Astrocyte (in vitro differentiated cells and primary cell): Measurements from ENCODE around the gene EIF2A. TPM values are rescaled to one million over a fixed set of nuclear protein-coding genes. Genes with fewer than 3 reads are reported as not detected.

Source experiments
- DNase-seq: peaks from one replicate; pipeline ENCODE4 v3.0.0-alpha.2; 2010; ENCODE audit warnings: low read depth
- FAIRE-seq: peaks from 2 replicates; lab custom pipeline; 2011; peaks lifted over from hg19 to GRCh38; lab: Jason Lieb, UNC
- H2AFZ ChIP-seq: 2 replicates; pipeline ENCODE4 v1.6.0; 2012; ENCODE audit warnings: low read depth, low read length, inconsistent platforms
- H3K27ac ChIP-seq: 2 replicates; pipeline ENCODE4 v1.5.1; 2011; ENCODE audit warnings: low read depth, low read length, inconsistent platforms
- H3K27me3 ChIP-seq: 2 replicates; pipeline ENCODE4 v1.6.0; 2011; ENCODE audit warnings: low read length, inconsistent platforms; ENCODE audit not compliant: insufficient read depth
- H3K36me3 ChIP-seq: 2 replicates; pipeline ENCODE4 v1.5.1; 2011; ENCODE audit warnings: low read length, inconsistent platforms; ENCODE audit not compliant: insufficient read depth
- H3K4me1 ChIP-seq: 2 replicates; pipeline ENCODE4 v1.5.1; 2011; ENCODE audit warnings: low read length, inconsistent platforms; ENCODE audit not compliant: insufficient read depth
- H3K4me2 ChIP-seq: 2 replicates; pipeline ENCODE4 v1.6.0; 2012; ENCODE audit warnings: low read length, inconsistent platforms
- H3K4me3 ChIP-seq: 2 replicates; pipeline ENCODE4 v1.5.1; 2011; ENCODE audit warnings: low read depth, mild to moderate bottlenecking, low read length, inconsistent platforms; ENCODE audit not compliant: insufficient read depth
- H3K79me2 ChIP-seq: 2 replicates; pipeline ENCODE4 v1.6.0; 2012; ENCODE audit warnings: mild to moderate bottlenecking, low read length, inconsistent platforms; ENCODE audit not compliant: insufficient read depth
- H3K9ac ChIP-seq: 2 replicates; pipeline ENCODE4 v1.6.0; 2012; ENCODE audit warnings: mild to moderate bottlenecking, low read length, inconsistent platforms
- H3K9me3 ChIP-seq: 2 replicates; pipeline ENCODE4 v1.5.1; 2012; ENCODE audit warnings: low read depth, mild to moderate bottlenecking, low read length, inconsistent platforms; ENCODE audit not compliant: insufficient read depth
- H4K20me1 ChIP-seq: 2 replicates; pipeline ENCODE4 v1.6.0; 2012; ENCODE audit warnings: low read length, inconsistent platforms; ENCODE audit not compliant: insufficient read depth
- H3K27ac Mint-ChIP-seq: one replicate; pipeline ENCODE4 v1.8.0; 2021; ENCODE audit warnings: mild to moderate bottlenecking, mixed read lengths; ENCODE audit not compliant: unreplicated experiment
- H3K27me3 Mint-ChIP-seq: one replicate; pipeline ENCODE4 v1.8.0; 2021; ENCODE audit warnings: low read depth, mixed read lengths; ENCODE audit not compliant: unreplicated experiment
- H3K36me3 Mint-ChIP-seq: one replicate; pipeline ENCODE4 v1.8.0; 2021; ENCODE audit warnings: low read depth, mixed read lengths; ENCODE audit not compliant: unreplicated experiment
- H3K4me1 Mint-ChIP-seq: one replicate; pipeline ENCODE4 v1.8.0; 2021; ENCODE audit warnings: low read depth, mixed read lengths; ENCODE audit not compliant: unreplicated experiment
- H3K4me3 Mint-ChIP-seq: one replicate; pipeline ENCODE4 v1.8.0; 2021; ENCODE audit warnings: mild to moderate bottlenecking, moderate library complexity, mixed read lengths; ENCODE audit not compliant: unreplicated experiment
- H3K9me3 Mint-ChIP-seq: one replicate; pipeline ENCODE4 v1.8.0; 2021; ENCODE audit warnings: mild to moderate bottlenecking, mixed read lengths; ENCODE audit not compliant: unreplicated experiment
- EZH2 ChIP-seq: IDR thresholded peaks from 2 replicates; pipeline ENCODE4 v1.6.1; 2012; ENCODE audit warnings: mild to moderate bottlenecking, low read length, inconsistent platforms; ENCODE audit not compliant: insufficient read depth
- total RNA-seq: library from RNA; stranded (reverse); gene quantifications from 2 replicates; pipeline ENCODE4 v1.2.1, GENCODE V29; 2021
- TF ChIP-seq, protein P1 (sequence below): IDR thresholded peaks from 2 replicates; pipeline ENCODE4 v1.5.1; 2011; ENCODE audit warnings: low read depth, mild to moderate bottlenecking, inconsistent platforms, low read length, moderate library complexity; ENCODE audit not compliant: insufficient read depth

EIF2A gene
- total RNA-seq, 1 donor from 2014 or later, result 64.2 TPM

DNA sequence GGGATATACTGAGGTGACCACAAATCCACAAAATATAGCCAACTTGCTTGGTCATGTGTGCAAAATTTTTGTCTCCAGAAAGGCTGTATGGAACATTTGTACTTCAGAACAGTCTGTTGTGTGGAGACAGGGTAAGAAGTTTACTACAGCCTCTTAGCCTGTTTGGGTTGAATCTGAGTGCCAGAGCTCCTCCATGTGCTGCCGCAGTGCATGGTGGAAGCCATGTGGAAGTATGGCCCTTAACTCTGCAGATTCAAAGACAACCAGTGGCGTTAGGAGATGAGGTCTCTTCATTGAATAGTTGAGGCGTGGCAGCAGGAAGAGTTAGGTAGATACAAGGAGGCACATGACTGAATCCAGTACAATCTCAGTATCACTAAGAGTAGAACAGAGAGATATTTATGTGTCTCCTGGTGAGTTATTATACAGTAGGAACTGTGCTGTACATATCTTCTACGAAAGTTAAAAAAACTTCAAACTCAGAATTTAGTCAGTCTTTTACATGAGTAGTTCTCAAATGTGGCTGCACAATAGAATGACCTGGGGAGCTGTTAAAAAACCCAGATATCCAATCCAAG is 9.4 kb downstream of the EIF2A start:
- Mint-ChIP-seq H3K36me3 (peaks cover 9% of the 10 kb centered on the region), H3K4me3 (no peak overlapping the region), H3K4me1 (no peaks in the 10 kb centered on the region), H3K9me3 (no peaks in the 10 kb centered on the region), H3K27me3 (no peaks in the 10 kb centered on the region), H3K27ac (no peak overlapping the region)
- Histone ChIP-seq H2AFZ (no peak overlapping the region), H3K9ac (no peak overlapping the region), H4K20me1 (peaks cover 16% of the 10 kb centered on the region), H3K4me1 (no peaks in the 10 kb centered on the region), H3K27ac (no peak overlapping the region), H3K9me3 (no peaks in the 10 kb centered on the region), H3K27me3 (no peaks in the 10 kb centered on the region), H3K4me3 (no peak overlapping the region), H3K79me2 (peaks cover 86% of the 10 kb centered on the region), H3K36me3 (peaks cover 32% of the 10 kb centered on the region), H3K4me2 (no peak overlapping the region)
- TF ChIP-seq, protein P1, sequence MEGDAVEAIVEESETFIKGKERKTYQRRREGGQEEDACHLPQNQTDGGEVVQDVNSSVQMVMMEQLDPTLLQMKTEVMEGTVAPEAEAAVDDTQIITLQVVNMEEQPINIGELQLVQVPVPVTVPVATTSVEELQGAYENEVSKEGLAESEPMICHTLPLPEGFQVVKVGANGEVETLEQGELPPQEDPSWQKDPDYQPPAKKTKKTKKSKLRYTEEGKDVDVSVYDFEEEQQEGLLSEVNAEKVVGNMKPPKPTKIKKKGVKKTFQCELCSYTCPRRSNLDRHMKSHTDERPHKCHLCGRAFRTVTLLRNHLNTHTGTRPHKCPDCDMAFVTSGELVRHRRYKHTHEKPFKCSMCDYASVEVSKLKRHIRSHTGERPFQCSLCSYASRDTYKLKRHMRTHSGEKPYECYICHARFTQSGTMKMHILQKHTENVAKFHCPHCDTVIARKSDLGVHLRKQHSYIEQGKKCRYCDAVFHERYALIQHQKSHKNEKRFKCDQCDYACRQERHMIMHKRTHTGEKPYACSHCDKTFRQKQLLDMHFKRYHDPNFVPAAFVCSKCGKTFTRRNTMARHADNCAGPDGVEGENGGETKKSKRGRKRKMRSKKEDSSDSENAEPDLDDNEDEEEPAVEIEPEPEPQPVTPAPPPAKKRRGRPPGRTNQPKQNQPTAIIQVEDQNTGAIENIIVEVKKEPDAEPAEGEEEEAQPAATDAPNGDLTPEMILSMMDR, result no peak
- no peak for TF ChIP-seq EZH2
- DNase-seq (no peak), FAIRE-seq (no peak)

DNA sequence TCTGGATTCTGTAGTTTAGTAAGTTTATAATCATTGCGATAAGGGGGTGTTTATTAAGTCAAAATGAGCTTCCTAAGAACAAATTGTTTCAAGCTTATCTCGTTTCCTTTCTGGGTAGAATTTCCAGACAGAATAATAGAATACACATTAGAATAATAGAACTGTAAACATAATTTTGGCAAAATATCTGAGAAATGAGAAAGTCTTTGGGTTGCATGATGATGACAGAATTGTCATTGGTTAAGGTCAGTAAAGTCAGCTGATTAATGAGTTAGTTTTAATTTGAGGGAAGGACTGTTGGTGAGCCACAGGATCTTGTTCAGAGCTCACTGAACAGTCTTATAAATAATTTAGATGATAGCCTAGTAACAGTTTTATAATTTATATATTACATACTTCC is 10.2 kb downstream of the EIF2A start:
- H3K4me1 Mint-ChIP-seq, result no peaks in the 10 kb centered on the region

DNA sequence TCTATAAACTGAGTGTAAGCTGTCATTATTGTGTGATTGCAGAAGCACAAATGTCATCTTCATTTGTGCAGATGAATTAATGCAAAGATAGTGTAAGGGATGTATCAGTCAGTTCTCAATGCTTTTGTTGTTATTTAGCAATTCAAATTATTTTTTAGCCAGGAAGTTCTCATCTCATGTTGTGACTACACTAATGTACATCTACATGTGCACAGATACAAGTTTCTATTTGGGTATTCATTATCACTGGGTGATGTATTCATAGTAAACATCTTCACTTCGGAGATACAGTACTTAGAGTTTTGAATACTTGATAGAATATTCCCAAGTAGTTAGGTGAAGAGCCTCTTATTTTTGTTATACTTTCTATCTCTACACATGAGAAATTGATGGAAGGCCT is 11.1 kb downstream of the EIF2A start:
- H3K36me3 ChIP-seq, result peaks cover 32% of the 10 kb centered on the region
- FAIRE-seq, result no peak
- DNase-seq, result no peak
- Mint-ChIP-seq H3K27me3 (no peaks in the 10 kb centered on the region), H3K27ac (no peak overlapping the region), H3K36me3 (peaks cover 9% of the 10 kb centered on the region), H3K4me1 (no peaks in the 10 kb centered on the region), H3K4me3 (no peak overlapping the region), H3K9me3 (no peaks in the 10 kb centered on the region)
- no peak overlapping the region for H3K4me2 ChIP-seq
- no peak overlapping the region for H2AFZ ChIP-seq
- H4K20me1 ChIP-seq, result peaks cover 13% of the 10 kb centered on the region
- no peaks in the 10 kb centered on the region for H3K4me1 ChIP-seq
- H3K9me3 ChIP-seq, result no peaks in the 10 kb centered on the region
- no peak overlapping the region for H3K4me3 ChIP-seq
- H3K79me2 ChIP-seq, result peaks cover 69% of the 10 kb centered on the region
- no peak overlapping the region for H3K9ac ChIP-seq
- no peak overlapping the region for H3K27ac ChIP-seq
- TF ChIP-seq, protein P1, result no peak
- TF ChIP-seq EZH2, result no peak
- H3K27me3 ChIP-seq, result no peaks in the 10 kb centered on the region

More for the DNA sequence above, 10.2 kb downstream of the EIF2A start:
- Mint-ChIP-seq H3K9me3 (no peaks in the 10 kb centered on the region), H3K27me3 (no peaks in the 10 kb centered on the region), H3K36me3 (peaks cover 9% of the 10 kb centered on the region), H3K27ac (no peak overlapping the region), H3K4me3 (no peak overlapping the region)
- TF ChIP-seq EZH2, result no peak
- TF ChIP-seq, protein P1, result no peak
- no peak overlapping the region for H3K4me2 ChIP-seq
- H3K9ac ChIP-seq, result no peak overlapping the region
- DNase-seq, result no peak
- no peak overlapping the region for H3K4me3 ChIP-seq
- H3K4me1 ChIP-seq, result no peaks in the 10 kb centered on the region
- peaks cover 78% of the 10 kb centered on the region for H3K79me2 ChIP-seq
- no peak overlapping the region for H2AFZ ChIP-seq
- FAIRE-seq, result no peak
- no peaks in the 10 kb centered on the region for H3K27me3 ChIP-seq
- H4K20me1 ChIP-seq, result peaks cover 13% of the 10 kb centered on the region
- H3K36me3 ChIP-seq, result peaks cover 32% of the 10 kb centered on the region
- H3K9me3 ChIP-seq, result no peaks in the 10 kb centered on the region
- H3K27ac ChIP-seq, result no peak overlapping the region
